Heart left ventricle (tissue), 16 donors: ENCODE data around the gene MAPKAPK2. TPM values are rescaled to one million over a fixed set of nuclear protein-coding genes. Genes with fewer than 3 reads are reported as not detected.
A peak's percentile ranks its signal among the peaks of the same experiment; 100 is the strongest.

ENCODE experiments used
- ATAC-seq, 4 donors: fragments of 200-7000 bp; cut with Tn5 transposase; one replicate each; pipeline ENCODE4 v1.9.1; 2020 to 2022; ENCODE audit warnings: moderate library complexity in 4 of 4, mild to moderate bottlenecking in 3 of 4, moderate number of reproducible peaks in 1 of 4
- DNase-seq, 5 donors: peaks; one replicate each; pipeline ENCODE4 v3.0.0-alpha.2; 2020
- H3K27ac ChIP-seq, 12 donors: fragments of 200-600 bp; sonication (generic) in 4 of 12; one replicate each; pipeline versions ENCODE4 v1.5.0 to v1.8.0; 2016 to 2022; ENCODE audit warnings: mild to moderate bottlenecking in 2 of 12
- H3K27me3 ChIP-seq, 9 donors: fragments of 200-600 bp; sonication (generic) in 2 of 9; one replicate each; pipeline versions ENCODE4 v1.5.1 to v1.8.0; 2016 to 2022; ENCODE audit warnings: mild to moderate bottlenecking in 3 of 9
- H3K36me3 ChIP-seq, 9 donors: fragments of 200-600 bp; sonication (generic) in 2 of 9; one replicate each; pipeline versions ENCODE4 v1.5.0 to v1.8.0; 2018 to 2022; ENCODE audit warnings: mild to moderate bottlenecking in 2 of 9
- H3K4me1 ChIP-seq, 12 donors: fragments of 200-600 bp; sonication (generic) in 4 of 12; one replicate each; pipeline versions ENCODE4 v1.5.0 to v1.8.0; 2016 to 2022; ENCODE audit warnings: mild to moderate bottlenecking in 3 of 12
- H3K4me3 ChIP-seq, 12 donors: fragments of 200-600 bp; sonication (generic) in 4 of 12; one replicate each; pipeline versions ENCODE4 v1.5.0 to v1.8.0; 2017 to 2022; ENCODE audit warnings: mild to moderate bottlenecking in 9 of 12, moderate library complexity in 4 of 12
- H3K9me3 ChIP-seq, 12 donors: fragments of 200-600 bp; sonication (generic) in 4 of 12; one replicate each; pipeline versions ENCODE4 v1.5.0 to v1.8.0; 2016 to 2022; ENCODE audit warnings: mild to moderate bottlenecking in 1 of 12
- POLR2A ChIP-seq, 2 donors: fragments of 450-650 bp; IDR thresholded peaks; one replicate each; pipeline ENCODE4 v1.6.1; 2017; ENCODE audit warnings: antibody characterized with exemption in 2 of 2, mild to moderate bottlenecking in 2 of 2, moderate library complexity in 2 of 2
- WGBS, 4 donors: extraction: QIAGEN DNeasy Blood & Tissue Kit in 2 of 4; methylation state at CpG; one replicate each; pipeline versions ENCODE4 v1.1.5 to v1.1.7; 2013 to 2018; 5-methylcytosine and 5-hydroxymethylcytosine counted together
- intact Hi-C, 10 donors: fragments of 100-400 bp; cut with DNase I; formaldehyde crosslinking; loops; one replicate each; pipeline versions ENCODE4 v1.11.1 to v1.14.2; 2022
- polyA plus RNA-seq, 2 donors: library from polyadenylated mRNA; stranded (reverse); fragments of 200-250 nt; gene quantifications; one replicate each; pipeline ENCODE4 v1.2.3, GENCODE V29; 2013
- total RNA-seq, 9 donors: library from RNA; depleted of rRNA in 2 of 9; stranded (reverse); fragments of >200 nt in 2 of 9; fragmentation: NEBNext Ultra II Directional in 3 of 9; extraction: Animal tissue kit (Norgen Biotek cat#: 25700) in 3 of 9; gene quantifications; one replicate each; pipeline versions ENCODE4 v1.1.0 to v1.2.4, GENCODE V29; 2016 to 2023
- TF ChIP-seq, protein P1 (sequence below), 12 donors: fragments of 200-600 bp; sonication (generic) in 4 of 12; IDR thresholded peaks; one replicate each; pipeline versions ENCODE4 v1.5.0 to v1.8.0; 2018 to 2022; ENCODE audit warnings: antibody characterized with exemption in 12 of 12, mild to moderate bottlenecking in 5 of 12
- donor health status: ischemic (EF 13 %, LVEDD 7.1; RV severe dilation, severe dysfunction).
- donor health status: healthy with polysubstance abuse.
- donor health status: DM: no; HTN: yes; CAD: no.
- donor health status: DM: no; HTN: no; CAD: no.
- donor health status: ischemic (EF 25% LVEDD 6.9; RV normal size, moderate dysfunction).
- donor health status: ischemic (EF 25% LVEDD 5.7; RV mildly dilated, moderate dysfunction).
- donor health status: healthy.
- donor health status: DM: yes; HTN: yes; CAD: no.
- donor health status: ischemic (EF 35%, LVEDD 5.7; RV mildly dilated, moderate dysfunction).
- donor health status: nonischemic (EF 11% LVEDD 7.7; RV severe dilation, severe dysfunction).
- donor health status: DM: yes; HTN: yes; CAD: no.
- donor health status: PGD.
- donor health status: ischemic (EF 29% LVEDD 5.4; RV normal size, mild dysfunction).
- donor health status: nonischemic (EF 23%, LVEDD 6.1; RV moderate dilation, normal function).

Gene MAPKAPK2
- total and polyA plus RNA-seq, 11 donors: 126 to 327 (median 223) TPM

DNA sequence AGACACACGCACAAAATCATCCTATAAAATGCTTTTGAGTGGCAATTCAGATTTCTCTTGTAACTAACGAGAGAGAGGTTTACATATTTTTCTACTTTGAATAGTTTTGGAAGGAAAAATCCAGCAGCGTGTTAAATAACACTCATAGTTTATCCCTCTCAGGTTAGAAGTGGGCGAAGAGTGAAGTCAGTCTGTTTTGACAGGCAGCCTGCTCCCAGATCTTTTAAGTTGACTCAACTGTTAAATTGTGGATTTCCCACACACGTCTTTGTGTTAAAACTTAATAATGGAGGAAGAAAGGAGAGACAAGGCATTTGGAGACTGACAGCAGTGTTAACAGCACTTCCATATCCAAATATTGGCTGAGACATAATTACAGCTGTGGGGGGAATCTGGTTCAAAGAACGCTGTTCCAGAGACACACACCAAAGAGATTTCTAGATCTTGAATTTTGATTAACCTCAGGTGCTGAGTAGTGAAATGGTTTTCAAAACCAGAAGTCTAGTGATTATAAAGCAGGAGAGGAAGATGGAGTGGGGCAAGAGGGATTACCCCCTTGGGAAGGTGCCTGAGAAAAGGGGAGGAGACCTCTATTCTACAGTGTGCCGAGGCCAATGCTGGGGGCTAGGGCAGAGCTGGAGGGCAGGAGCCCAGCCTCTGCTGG is 2.7 kb downstream of the MAPKAPK2 start:
- Histone ChIP-seq H3K27ac (peak overlapping the region in 11 of 12 donors; percentile 90 to 99 (median 98)), H3K4me3 (peak overlapping the region in 10 of 12 donors; percentile 58 to 97 (median 84)), H3K9me3 (no peaks in the 10 kb centered on the region), H3K4me1 (peaks cover 8 to 71% (median 62%) of the 10 kb centered on the region in 12 donors), H3K36me3 (peaks cover 0 to 7% (median 0%) of the 10 kb centered on the region in 9 donors), H3K27me3 (no peaks in the 10 kb centered on the region)
- DNase-seq (no peak), ATAC-seq (no peak)
- 35 to 47% (median 42%) methylated on average over 7 of the region's 7 CpGs for WGBS, 4 donors
- no peak for TF ChIP-seq POLR2A (IDR thresholded peaks at IDR 0.05)
- TF ChIP-seq, protein P1, sequence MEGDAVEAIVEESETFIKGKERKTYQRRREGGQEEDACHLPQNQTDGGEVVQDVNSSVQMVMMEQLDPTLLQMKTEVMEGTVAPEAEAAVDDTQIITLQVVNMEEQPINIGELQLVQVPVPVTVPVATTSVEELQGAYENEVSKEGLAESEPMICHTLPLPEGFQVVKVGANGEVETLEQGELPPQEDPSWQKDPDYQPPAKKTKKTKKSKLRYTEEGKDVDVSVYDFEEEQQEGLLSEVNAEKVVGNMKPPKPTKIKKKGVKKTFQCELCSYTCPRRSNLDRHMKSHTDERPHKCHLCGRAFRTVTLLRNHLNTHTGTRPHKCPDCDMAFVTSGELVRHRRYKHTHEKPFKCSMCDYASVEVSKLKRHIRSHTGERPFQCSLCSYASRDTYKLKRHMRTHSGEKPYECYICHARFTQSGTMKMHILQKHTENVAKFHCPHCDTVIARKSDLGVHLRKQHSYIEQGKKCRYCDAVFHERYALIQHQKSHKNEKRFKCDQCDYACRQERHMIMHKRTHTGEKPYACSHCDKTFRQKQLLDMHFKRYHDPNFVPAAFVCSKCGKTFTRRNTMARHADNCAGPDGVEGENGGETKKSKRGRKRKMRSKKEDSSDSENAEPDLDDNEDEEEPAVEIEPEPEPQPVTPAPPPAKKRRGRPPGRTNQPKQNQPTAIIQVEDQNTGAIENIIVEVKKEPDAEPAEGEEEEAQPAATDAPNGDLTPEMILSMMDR (IDR thresholded peaks at IDR 0.05): no peak
- intact Hi-C loops: loop anchor here in 6 of 10 donors (2.0 to 5.0 kb wide), 4 partner anchors 17 to 40 kb away; no protein-coding TSS in a partner anchor

DNA sequence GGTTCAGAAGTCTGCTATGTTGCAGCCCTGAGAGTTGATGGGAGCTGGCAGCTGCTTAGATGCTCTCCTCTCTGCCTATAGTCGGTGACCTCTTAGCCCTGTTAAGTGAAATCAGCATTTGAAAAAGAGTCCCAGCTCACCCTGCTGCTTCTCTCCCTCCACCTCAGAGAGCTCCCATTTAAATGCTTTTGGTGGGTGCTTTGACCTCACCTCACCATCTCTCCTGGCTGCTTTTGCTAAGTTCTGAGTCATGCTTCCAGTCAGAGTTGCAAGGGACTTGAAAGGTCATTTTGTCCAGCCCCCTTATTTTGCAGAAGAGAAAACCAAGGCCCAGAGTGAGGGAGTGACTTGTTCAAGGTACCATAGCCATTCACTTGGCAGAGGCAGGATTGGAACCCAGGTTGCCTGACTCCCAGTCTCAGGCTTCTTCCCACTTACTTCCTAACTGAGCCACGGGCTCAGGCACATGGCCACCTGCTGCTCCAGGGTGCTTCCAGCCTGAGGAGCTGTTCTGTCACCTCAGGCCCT is 3.3 kb downstream of the MAPKAPK2 start:
- peak overlapping the region in 10 of 12 donors; percentile 58 to 97 (median 84) for H3K4me3 ChIP-seq
- TF ChIP-seq, protein P1 (IDR thresholded peaks at IDR 0.05): no peak
- TF ChIP-seq POLR2A (IDR thresholded peaks at IDR 0.05): no peak
- H3K27ac ChIP-seq: peak overlapping the region in 11 of 12 donors; percentile 63 to 99 (median 98)
- H3K27me3 ChIP-seq: no peaks in the 10 kb centered on the region
- H3K9me3 ChIP-seq: no peaks in the 10 kb centered on the region
- ATAC-seq (no peak), DNase-seq (no peak)
- WGBS, 4 donors: 20 to 46% (median 31%) methylated on average over 2 of the region's 2 CpGs
- H3K36me3 ChIP-seq: peaks cover 0 to 7% (median 0%) of the 10 kb centered on the region in 9 donors
- H3K4me1 ChIP-seq: peaks cover 11 to 77% (median 68%) of the 10 kb centered on the region in 12 donors
- intact Hi-C loops: loop anchor here in 6 of 10 donors (2.0 to 5.0 kb wide), 5 partner anchors 17 to 39 kb away; no protein-coding TSS in a partner anchor

DNA sequence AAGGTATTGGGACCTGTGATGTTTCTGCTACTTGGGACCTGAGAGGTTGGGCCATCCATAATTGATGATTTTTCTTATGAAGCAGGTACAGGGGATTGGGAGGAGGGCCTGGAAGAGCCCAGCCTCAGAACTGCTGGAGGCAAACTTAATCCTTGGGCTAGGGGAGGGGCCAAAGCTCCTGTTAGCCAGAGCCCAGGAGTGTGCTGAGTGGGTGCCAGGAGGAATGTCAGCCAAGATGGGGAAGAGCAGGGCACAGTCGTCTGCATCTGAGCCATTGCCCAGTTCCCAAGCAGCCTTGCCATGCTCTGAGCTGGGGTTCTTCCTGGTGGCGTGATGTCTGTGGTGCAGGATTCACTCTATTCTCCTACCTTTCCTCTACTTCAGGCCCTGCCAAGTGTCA is 5.8 kb downstream of the MAPKAPK2 start:
- Histone ChIP-seq H3K27ac (peak overlapping the region; percentile 76 to 99 (median 96)), H3K4me1 (peaks cover 27 to 93% (median 89%) of the 10 kb centered on the region in 12 donors), H3K9me3 (no peaks in the 10 kb centered on the region), H3K4me3 (peak overlapping the region in 1 of 12 donors; percentile 1), H3K36me3 (peaks cover 0 to 13% (median 0%) of the 10 kb centered on the region in 9 donors), H3K27me3 (no peaks in the 10 kb centered on the region)
- no peak for TF ChIP-seq POLR2A (IDR thresholded peaks at IDR 0.05)
- TF ChIP-seq, protein P1 (IDR thresholded peaks at IDR 0.05): no peak
- DNase-seq: peak; percentile 71 to 87 (median 77)
- ATAC-seq: peak; percentile 35 to 49 (median 42)
- 28 to 53% (median 40%) methylated on average over 2 of the region's 2 CpGs for WGBS, 4 donors
- intact Hi-C loops: loop anchor here in 1 of 10 donors (5.0 kb wide), 2 partner anchors 33 to 37 kb away; no protein-coding TSS in a partner anchor

DNA sequence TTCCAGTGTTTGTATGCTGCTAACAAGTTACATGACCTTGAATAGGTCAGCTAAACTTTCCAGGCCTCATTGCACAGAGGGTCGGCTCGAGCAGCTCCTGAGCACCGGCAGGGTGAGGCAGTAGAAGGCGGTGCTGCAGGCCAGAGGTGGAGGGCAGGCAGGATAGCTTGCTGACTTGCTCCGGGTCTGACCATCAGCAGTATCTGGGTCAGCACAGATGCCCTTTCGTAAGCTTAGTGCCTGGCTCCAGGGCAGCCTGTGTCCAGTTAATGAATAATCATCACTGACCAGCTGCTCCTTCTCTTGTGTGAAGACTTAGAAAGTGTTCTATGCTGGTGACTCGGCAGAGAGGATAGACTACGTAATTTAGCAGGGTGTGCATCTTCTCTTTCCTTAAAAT is 6.9 kb downstream of the MAPKAPK2 start:
- ATAC-seq (peak; percentile 6 to 25 (median 11)), DNase-seq (peak in 2 of 5 donors; percentile 60 to 68)
- TF ChIP-seq, protein P1 (IDR thresholded peaks at IDR 0.05): no peak
- TF ChIP-seq POLR2A (IDR thresholded peaks at IDR 0.05): no peak
- H3K27ac ChIP-seq: peak overlapping the region; percentile 79 to 99 (median 96)
- WGBS, 4 donors: 25 to 35% (median 32%) methylated on average over 8 of the region's 8 CpGs
- intact Hi-C loops: loop anchor here in 3 of 10 donors (2.0 to 5.0 kb wide), 5 partner anchors 27 to 36 kb away; no protein-coding TSS in a partner anchor
- peaks cover 30 to 100% (median 98%) of the 10 kb centered on the region in 12 donors for H3K4me1 ChIP-seq
- peaks cover 0 to 18% (median 7%) of the 10 kb centered on the region in 9 donors for H3K36me3 ChIP-seq
- peak overlapping the region in 5 of 12 donors; percentile 7 to 17 (median 12) for H3K4me3 ChIP-seq
- H3K27me3 ChIP-seq: no peaks in the 10 kb centered on the region
- no peaks in the 10 kb centered on the region for H3K9me3 ChIP-seq
